Mesenteric fat pad (tissue), 1 donor: ENCODE measurements around the gene FBXO47. TPM values are rescaled to one million over a fixed set of nuclear protein-coding genes. Genes with fewer than 3 reads are reported as not detected.
"Not testable (repeated sequence)": the region's sequence is repeated elsewhere in the genome, so short reads cannot be mapped to it uniquely, and the experiment has no call there.

Experiments used
- DNase-seq: peaks from one replicate; pipeline ENCODE4 v3.0.0-alpha.2; 2020; ENCODE audit warnings: low spot score
- total RNA-seq: library from RNA; stranded (reverse); fragmentation: NEBNext Ultra II Directional; extraction: Animal tissue kit (Norgen Biotek cat#: 25700); gene quantifications from one replicate; pipeline ENCODE4 v1.2.1, GENCODE V29; 2021
- donor health status: DM: yes; HTN: yes; CAD: no.

FBXO47 gene
- total RNA-seq, 1 donor from 2014 or later, result not detected

- no peak for DNase-seq
Measured at GRCh38 chr17:38980490-38981217, 13.5 kb upstream of the FBXO47 start.

- DNase-seq, result no peak
Measured at GRCh38 chr17:38978180-38978579, 11.0 kb upstream of the FBXO47 start.

- not testable (repeated sequence) for DNase-seq
Measured at GRCh38 chr17:38976187-38976551, 9.0 kb upstream of the FBXO47 start.

GRCh38 chr17:38970804-38971203, 3.6 kb upstream of the FBXO47 start:
- DNase-seq, result no peak

GRCh38 chr17:38970128-38970527, 2.9 kb upstream of the FBXO47 start:
- DNase-seq, result no peak

- no peak for DNase-seq
Measured at GRCh38 chr17:38969281-38969680, 2.1 kb upstream of the FBXO47 start.

GRCh38 chr17:38961413-38961812, 5.8 kb downstream of the FBXO47 start:
- DNase-seq, result no peak

- DNase-seq, result no peak
Measured at GRCh38 chr17:38960402-38960801, 6.8 kb downstream of the FBXO47 start.

GRCh38 chr17:38959508-38959907, 7.7 kb downstream of the FBXO47 start:
- no peak for DNase-seq

GRCh38 chr17:38958756-38959155, 8.4 kb downstream of the FBXO47 start:
- no peak for DNase-seq

GRCh38 chr17:38958326-38958725, 8.9 kb downstream of the FBXO47 start:
- DNase-seq, result no peak

- not testable (repeated sequence) for DNase-seq
Measured at GRCh38 chr17:38953800-38954199, 13.4 kb downstream of the FBXO47 start.

- DNase-seq, result no peak
Measured at GRCh38 chr17:38947189-38947588, 20.0 kb downstream of the FBXO47 start.

- DNase-seq, result no peak
Measured at GRCh38 chr17:38943607-38944006, 23.6 kb downstream of the FBXO47 start.

GRCh38 chr17:38942696-38943334, 24.4 kb downstream of the FBXO47 start:
- DNase-seq, result no peak

GRCh38 chr17:38940404-38940803, 26.8 kb downstream of the FBXO47 start:
- no peak for DNase-seq

GRCh38 chr17:38939987-38940386, 27.2 kb downstream of the FBXO47 start:
- no peak for DNase-seq

- not testable (repeated sequence) for DNase-seq
Measured at GRCh38 chr17:38933962-38934361, 33.2 kb downstream of the FBXO47 start.

- peak; percentile 20 for DNase-seq
Measured at GRCh38 chr17:38930782-38931181, 36.4 kb downstream of the FBXO47 start.

GRCh38 chr17:38926293-38927070, 40.7 kb downstream of the FBXO47 start:
- no peak for DNase-seq

GRCh38 chr17:38925263-38925995, 41.8 kb downstream of the FBXO47 start, which contains the start of gene LASP1NB:
Gene LASP1NB (plus strand): TSS chr17:38925614.
- DNase-seq, result no peak
